Measurements from ENCODE around the gene SLC26A3. TPM values are rescaled to one million over a fixed set of nuclear protein-coding genes. Genes with fewer than 3 reads are reported as not detected.

SLC26A3 gene
- total RNA-seq, 1 experiment from 2014 or later: not detected

- no peak overlapping the region for H2BK15ac ChIP-seq (ENCODE audit: low read depth, low read length)
- no peak overlapping the region for H2BK120ac ChIP-seq (ENCODE audit: low read depth, low read length, poor library complexity, severe bottlenecking)
- Mint-ChIP-seq H3K27me3 (ENCODE audit: low read depth) (peaks cover 7% of the 10 kb centered on the region), H3K4me1 (no peaks in the 10 kb centered on the region), H3K9me3 (no peaks in the 10 kb centered on the region), H3K27ac (no peak overlapping the region), H3K4me3 (no peak overlapping the region), H3K36me3 (ENCODE audit: insufficient read depth in 1 of 3, low read depth in 3 of 3) (no peaks in the 10 kb centered on the region)
- no peak overlapping the region for H4K5ac ChIP-seq (ENCODE audit: insufficient read length, low read depth, low read length)
- H3K4me1 ChIP-seq (ENCODE audit: insufficient read depth, low read length): no peaks in the 10 kb centered on the region
- H3K79me1 ChIP-seq (ENCODE audit: insufficient read depth, low read depth, low read length, poor library complexity, severe bottlenecking): no peaks in the 10 kb centered on the region
- H3K27me3 ChIP-seq (ENCODE audit: insufficient read depth, low read length): no peaks in the 10 kb centered on the region; the same call in 1 of the 2 replicates
- no CpG with 5 or more reads among the region's 3 CpGs for WGBS (ENCODE audit: extremely low coverage, insufficient read length, low lambda C conversion rate)
- no peak overlapping the region for H3K56ac ChIP-seq (ENCODE audit: insufficient read length, low read depth, low read length)
- H3K9me3 ChIP-seq (ENCODE audit: control insufficient read depth, low read depth, low read length): no peaks in the 10 kb centered on the region
- no peak overlapping the region for H2BK12ac ChIP-seq (ENCODE audit: insufficient read length, low read depth, low read length)
- TF ChIP-seq, protein P1, sequence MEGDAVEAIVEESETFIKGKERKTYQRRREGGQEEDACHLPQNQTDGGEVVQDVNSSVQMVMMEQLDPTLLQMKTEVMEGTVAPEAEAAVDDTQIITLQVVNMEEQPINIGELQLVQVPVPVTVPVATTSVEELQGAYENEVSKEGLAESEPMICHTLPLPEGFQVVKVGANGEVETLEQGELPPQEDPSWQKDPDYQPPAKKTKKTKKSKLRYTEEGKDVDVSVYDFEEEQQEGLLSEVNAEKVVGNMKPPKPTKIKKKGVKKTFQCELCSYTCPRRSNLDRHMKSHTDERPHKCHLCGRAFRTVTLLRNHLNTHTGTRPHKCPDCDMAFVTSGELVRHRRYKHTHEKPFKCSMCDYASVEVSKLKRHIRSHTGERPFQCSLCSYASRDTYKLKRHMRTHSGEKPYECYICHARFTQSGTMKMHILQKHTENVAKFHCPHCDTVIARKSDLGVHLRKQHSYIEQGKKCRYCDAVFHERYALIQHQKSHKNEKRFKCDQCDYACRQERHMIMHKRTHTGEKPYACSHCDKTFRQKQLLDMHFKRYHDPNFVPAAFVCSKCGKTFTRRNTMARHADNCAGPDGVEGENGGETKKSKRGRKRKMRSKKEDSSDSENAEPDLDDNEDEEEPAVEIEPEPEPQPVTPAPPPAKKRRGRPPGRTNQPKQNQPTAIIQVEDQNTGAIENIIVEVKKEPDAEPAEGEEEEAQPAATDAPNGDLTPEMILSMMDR (conservative IDR thresholded peaks at IDR 0.05): no peak
- H4K20me1 ChIP-seq (ENCODE audit: control insufficient read depth, insufficient read depth, insufficient read length): no peaks in the 10 kb centered on the region
- no peak overlapping the region for H3K4me2 ChIP-seq (ENCODE audit: insufficient read depth, insufficient read length, low read length)
- H3K79me2 ChIP-seq (ENCODE audit: insufficient read depth, low read length): no peaks in the 10 kb centered on the region
- no peak overlapping the region for H4K91ac ChIP-seq (ENCODE audit: insufficient read length, low read depth, low read length)
- no peak overlapping the region for H3K27ac ChIP-seq (ENCODE audit: insufficient read length, low read depth, low read length)
- no peak overlapping the region for H3K18ac ChIP-seq (ENCODE audit: insufficient read length, low read depth, low read length)
- no peak overlapping the region for H3K14ac ChIP-seq (ENCODE audit: insufficient read depth, low read length)
- no peak overlapping the region for H3K23ac ChIP-seq (ENCODE audit: insufficient read length, low read depth, low read length)
- no peak overlapping the region for H3K4ac ChIP-seq (ENCODE audit: low read depth, low read length)
- no peak overlapping the region for H3K9ac ChIP-seq (ENCODE audit: extremely low read depth, insufficient read length, low read length)
- H2BK5ac ChIP-seq (ENCODE audit: insufficient read length, low read length): no peak overlapping the region
- H2AFZ ChIP-seq (ENCODE audit: low read length): no peak overlapping the region
- H2BK20ac ChIP-seq (ENCODE audit: low read depth, low read length, poor library complexity, severe bottlenecking): no peak overlapping the region
- no peak overlapping the region for H4K8ac ChIP-seq (replicated peaks; ENCODE audit: insufficient read length, low read depth, low read length)
- H2AK5ac ChIP-seq (ENCODE audit: insufficient read length, low read length): no peak overlapping the region
- no peaks in the 10 kb centered on the region for H3K23me2 ChIP-seq (ENCODE audit: insufficient read length, low read depth, low read length, poor library complexity, severe bottlenecking)
- no peak for DNase-seq
- no peak overlapping the region for H3T11ph ChIP-seq (ENCODE audit: low read length)
Measured at GRCh38 chr7:107726356-107727130, 76.5 kb downstream of the SLC26A3 start.

Data from H9 (cell line).